ENCODE measurements around the gene CACNG7. TPM values are rescaled to one million over a fixed set of nuclear protein-coding genes. Genes with fewer than 3 reads are reported as not detected.

CACNG7 gene
- total RNA-seq, 1 experiment from 2014 or later, result not detected

GRCh38 chr19:53988981-53989380 lies 79.9 kb downstream of the CACNG7 start:
- DNase-seq, result no peak
- Histone ChIP-seq H3K4me3 (ENCODE audit: low read depth, low read length) (no peak overlapping the region), H3K4me1 (no peaks in the 10 kb centered on the region), H3K36me3 (ENCODE audit: control insufficient read depth, insufficient read depth, low read length) (no peaks in the 10 kb centered on the region), H3K9me3 (no peaks in the 10 kb centered on the region), H3K27me3 (replicated peaks; ENCODE audit: control insufficient read depth, insufficient read depth, low read length) (no peaks in the 10 kb centered on the region)
- TF ChIP-seq, protein P1, sequence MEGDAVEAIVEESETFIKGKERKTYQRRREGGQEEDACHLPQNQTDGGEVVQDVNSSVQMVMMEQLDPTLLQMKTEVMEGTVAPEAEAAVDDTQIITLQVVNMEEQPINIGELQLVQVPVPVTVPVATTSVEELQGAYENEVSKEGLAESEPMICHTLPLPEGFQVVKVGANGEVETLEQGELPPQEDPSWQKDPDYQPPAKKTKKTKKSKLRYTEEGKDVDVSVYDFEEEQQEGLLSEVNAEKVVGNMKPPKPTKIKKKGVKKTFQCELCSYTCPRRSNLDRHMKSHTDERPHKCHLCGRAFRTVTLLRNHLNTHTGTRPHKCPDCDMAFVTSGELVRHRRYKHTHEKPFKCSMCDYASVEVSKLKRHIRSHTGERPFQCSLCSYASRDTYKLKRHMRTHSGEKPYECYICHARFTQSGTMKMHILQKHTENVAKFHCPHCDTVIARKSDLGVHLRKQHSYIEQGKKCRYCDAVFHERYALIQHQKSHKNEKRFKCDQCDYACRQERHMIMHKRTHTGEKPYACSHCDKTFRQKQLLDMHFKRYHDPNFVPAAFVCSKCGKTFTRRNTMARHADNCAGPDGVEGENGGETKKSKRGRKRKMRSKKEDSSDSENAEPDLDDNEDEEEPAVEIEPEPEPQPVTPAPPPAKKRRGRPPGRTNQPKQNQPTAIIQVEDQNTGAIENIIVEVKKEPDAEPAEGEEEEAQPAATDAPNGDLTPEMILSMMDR (IDR thresholded peaks at IDR 0.05; ENCODE audit: insufficient read depth in 1 of 2, low read depth in 1 of 2, low read length in 1 of 2, severe bottlenecking in 1 of 2, unreplicated experiment in 1 of 2), result no peak
- BruUV-seq (replicated peaks), result no TSS peak
- CTCF ChIA-PET, result no interaction called here
- Mint-ChIP-seq H3K4me3 (ENCODE audit: unreplicated experiment) (no peak overlapping the region), H3K9me3 (ENCODE audit: unreplicated experiment) (no peaks in the 10 kb centered on the region), H3K27ac (ENCODE audit: unreplicated experiment) (no peak overlapping the region), H3K4me1 (ENCODE audit: low read depth, unreplicated experiment) (no peaks in the 10 kb centered on the region), H3K27me3 (ENCODE audit: insufficient read depth, unreplicated experiment) (no peaks in the 10 kb centered on the region), H3K36me3 (ENCODE audit: insufficient read depth, unreplicated experiment) (no peaks in the 10 kb centered on the region)
- POLR2A ChIA-PET, result no interaction called here
- intact Hi-C loops (cut with micrococcal nuclease; ENCODE audit: unreplicated experiment), result no loop called here

DNA sequence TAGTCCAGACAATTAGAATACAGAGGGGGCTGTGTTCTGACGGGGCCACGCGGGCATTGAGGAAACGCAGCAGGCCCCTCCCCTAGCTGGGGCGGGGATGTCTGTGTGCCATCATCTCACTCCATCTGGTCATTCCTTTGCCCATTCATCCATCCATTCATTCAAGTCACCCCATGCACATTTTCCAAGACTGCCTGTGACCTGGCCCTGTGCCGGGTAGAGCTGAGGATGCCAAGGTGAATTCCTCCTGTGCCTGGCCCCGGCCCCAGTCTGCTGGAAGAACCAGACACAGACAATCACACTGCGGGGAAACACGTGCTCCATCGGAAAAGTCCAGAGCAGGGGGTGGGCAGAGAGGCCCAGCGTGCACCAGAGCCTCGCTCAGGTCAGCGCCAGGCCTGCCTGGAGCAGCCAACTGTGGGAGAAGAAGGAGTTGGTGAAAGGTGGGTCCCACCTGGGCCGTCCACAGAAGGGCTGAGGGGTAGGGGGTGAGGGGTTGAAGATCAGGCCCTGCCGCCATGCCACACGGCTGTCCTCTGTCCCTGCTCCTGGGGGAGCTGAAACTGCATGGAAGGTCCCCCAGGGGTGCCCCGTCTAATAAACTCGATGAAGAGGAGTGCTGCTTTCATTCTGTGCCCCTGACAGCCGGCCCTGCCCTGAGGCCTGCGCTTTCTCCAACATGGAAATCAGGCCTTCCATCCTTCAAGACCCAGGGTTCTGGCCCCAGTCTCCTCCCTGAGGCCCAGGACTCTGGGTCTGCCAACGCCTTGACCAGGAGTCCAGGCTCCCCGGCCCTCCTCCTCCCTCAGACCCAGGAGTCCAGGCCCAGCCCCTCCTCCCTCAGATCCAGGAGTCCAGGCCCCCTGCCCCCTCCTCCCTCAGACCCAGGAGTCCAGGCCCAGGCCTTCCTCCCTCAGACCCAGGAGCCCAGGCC lies 80.8 kb downstream of the CACNG7 start:
- no peaks in the 10 kb centered on the region for H3K9me3 Mint-ChIP-seq (ENCODE audit: unreplicated experiment)
- no TSS peak for BruUV-seq (replicated peaks)
- no peaks in the 10 kb centered on the region for H3K9me3 ChIP-seq
- no peaks in the 10 kb centered on the region for H3K4me1 ChIP-seq
- no peaks in the 10 kb centered on the region for H3K27me3 Mint-ChIP-seq (ENCODE audit: insufficient read depth, unreplicated experiment)
- no peak for DNase-seq
- H3K36me3 Mint-ChIP-seq (ENCODE audit: insufficient read depth, unreplicated experiment), result no peaks in the 10 kb centered on the region
- H3K4me3 ChIP-seq (ENCODE audit: low read depth, low read length), result no peak overlapping the region
- CTCF ChIA-PET, result no interaction called here
- H3K27ac Mint-ChIP-seq (ENCODE audit: unreplicated experiment), result no peak overlapping the region
- H3K27me3 ChIP-seq (replicated peaks; ENCODE audit: control insufficient read depth, insufficient read depth, low read length), result no peaks in the 10 kb centered on the region
- H3K4me1 Mint-ChIP-seq (ENCODE audit: low read depth, unreplicated experiment), result no peaks in the 10 kb centered on the region
- intact Hi-C loops (cut with micrococcal nuclease; ENCODE audit: unreplicated experiment), result no loop called here
- H3K4me3 Mint-ChIP-seq (ENCODE audit: unreplicated experiment), result no peak overlapping the region
- H3K36me3 ChIP-seq (ENCODE audit: control insufficient read depth, insufficient read depth, low read length), result no peaks in the 10 kb centered on the region
- TF ChIP-seq, protein P1 (IDR thresholded peaks at IDR 0.05; ENCODE audit: insufficient read depth in 1 of 2, low read depth in 1 of 2, low read length in 1 of 2, severe bottlenecking in 1 of 2, unreplicated experiment in 1 of 2), result no peak
- POLR2A ChIA-PET, result no interaction called here

GRCh38 chr19:53991224-53992113 lies 82.4 kb downstream of the CACNG7 start, which contains the start of gene CACNG6:
Gene CACNG6, plus strand, starts transcription at chr19:53991637. Its CDS starts 1,241 bp downstream, at chr19:53992878.
- peak; percentile 69 to 71 for DNase-seq
- Histone ChIP-seq H3K4me3 (ENCODE audit: low read depth, low read length) (peak within 1 kb of the TSS; percentile 41), H3K36me3 (ENCODE audit: control insufficient read depth, insufficient read depth, low read length) (no peaks in the 10 kb centered on the region), H3K9me3 (no peaks in the 10 kb centered on the region), H3K4me1 (no peaks in the 10 kb centered on the region), H3K27me3 (replicated peaks; ENCODE audit: control insufficient read depth, insufficient read depth, low read length) (no peaks in the 10 kb centered on the region)
- H3K36me3 Mint-ChIP-seq (ENCODE audit: insufficient read depth, unreplicated experiment), result no peaks in the 10 kb centered on the region
- H3K27ac Mint-ChIP-seq (ENCODE audit: unreplicated experiment), result peak within 1 kb of the TSS; percentile 59
- peak within 1 kb of the TSS; percentile 63 for H3K4me3 Mint-ChIP-seq (ENCODE audit: unreplicated experiment)
- no peaks in the 10 kb centered on the region for H3K9me3 Mint-ChIP-seq (ENCODE audit: unreplicated experiment)
- CTCF ChIA-PET, result no interaction called here
- TSS peak; percentile 19 for BruUV-seq (replicated peaks)
- POLR2A ChIA-PET, result interaction anchor here (0.6 kb wide), 2 partner anchors 10 to 124 kb away, joined by 3 to 10 read pairs; no protein-coding TSS in a partner anchor
- intact Hi-C loops (cut with micrococcal nuclease; ENCODE audit: unreplicated experiment), result no loop called here
- no peaks in the 10 kb centered on the region for H3K4me1 Mint-ChIP-seq (ENCODE audit: low read depth, unreplicated experiment)
- H3K27me3 Mint-ChIP-seq (ENCODE audit: insufficient read depth, unreplicated experiment), result no peaks in the 10 kb centered on the region
- TF ChIP-seq, protein P1 (IDR thresholded peaks at IDR 0.05; ENCODE audit: insufficient read depth in 1 of 2, low read depth in 1 of 2, low read length in 1 of 2, severe bottlenecking in 1 of 2, unreplicated experiment in 1 of 2), result no peak

All from Caco-2 (cell line).